ENCODE data around the gene CDKAL1.

CDKAL1 gene

GRCh38 chr6:20678831-20679352 lies 144.6 kb downstream of the CDKAL1 start:
- no peak for DNase-seq (ENCODE audit: low spot score)

GRCh38 chr6:20680697-20681165 lies 146.5 kb downstream of the CDKAL1 start:
- DNase-seq (ENCODE audit: low spot score): no peak

- DNase-seq (ENCODE audit: low spot score): no peak
Observed at GRCh38 chr6:20681243-20681684, 147.0 kb downstream of the CDKAL1 start.

GRCh38 chr6:20684474-20684873 lies 150.2 kb downstream of the CDKAL1 start:
- DNase-seq (ENCODE audit: low spot score): no peak

- no peak for DNase-seq (ENCODE audit: low spot score)
Observed at GRCh38 chr6:20686142-20686541, 151.9 kb downstream of the CDKAL1 start.

GRCh38 chr6:20687494-20687893 lies 153.2 kb downstream of the CDKAL1 start:
- no peak for DNase-seq (ENCODE audit: low spot score)

- no peak for DNase-seq (ENCODE audit: low spot score)
Observed at GRCh38 chr6:20688710-20689500, 154.6 kb downstream of the CDKAL1 start.

GRCh38 chr6:20691185-20691584 lies 156.9 kb downstream of the CDKAL1 start:
- DNase-seq (ENCODE audit: low spot score): no peak

GRCh38 chr6:20692023-20692422 lies 157.8 kb downstream of the CDKAL1 start:
- DNase-seq (ENCODE audit: low spot score): no peak

- DNase-seq (ENCODE audit: low spot score): peak; percentile 7
Observed at GRCh38 chr6:20693466-20694063, 159.3 kb downstream of the CDKAL1 start.

GRCh38 chr6:20696676-20697075 lies 162.4 kb downstream of the CDKAL1 start:
- peak; percentile 34 for DNase-seq (ENCODE audit: low spot score)

GRCh38 chr6:20698675-20699074 lies 164.4 kb downstream of the CDKAL1 start:
- no peak for DNase-seq (ENCODE audit: low spot score)

- DNase-seq (ENCODE audit: low spot score): no peak
Observed at GRCh38 chr6:20699402-20699801, 165.1 kb downstream of the CDKAL1 start.

- DNase-seq (ENCODE audit: low spot score): no peak
Observed at GRCh38 chr6:20700375-20700774, 166.1 kb downstream of the CDKAL1 start.

GRCh38 chr6:20702366-20702765 lies 168.1 kb downstream of the CDKAL1 start:
- DNase-seq (ENCODE audit: low spot score): no peak

GRCh38 chr6:20703049-20703448 lies 168.8 kb downstream of the CDKAL1 start:
- DNase-seq (ENCODE audit: low spot score): no peak

- DNase-seq (ENCODE audit: low spot score): no peak
Observed at GRCh38 chr6:20704325-20705025, 170.2 kb downstream of the CDKAL1 start.

- DNase-seq (ENCODE audit: low spot score): no peak
Observed at GRCh38 chr6:20705741-20706140, 171.5 kb downstream of the CDKAL1 start.

- no peak for DNase-seq (ENCODE audit: low spot score)
Observed at GRCh38 chr6:20706238-20706938, 172.1 kb downstream of the CDKAL1 start.

GRCh38 chr6:20706939-20707485 lies 172.8 kb downstream of the CDKAL1 start:
- no peak for DNase-seq (ENCODE audit: low spot score)

GRCh38 chr6:20707870-20708269 lies 173.6 kb downstream of the CDKAL1 start:
- no peak for DNase-seq (ENCODE audit: low spot score)
